ENCODE data around the gene CCDC122.

DNA sequence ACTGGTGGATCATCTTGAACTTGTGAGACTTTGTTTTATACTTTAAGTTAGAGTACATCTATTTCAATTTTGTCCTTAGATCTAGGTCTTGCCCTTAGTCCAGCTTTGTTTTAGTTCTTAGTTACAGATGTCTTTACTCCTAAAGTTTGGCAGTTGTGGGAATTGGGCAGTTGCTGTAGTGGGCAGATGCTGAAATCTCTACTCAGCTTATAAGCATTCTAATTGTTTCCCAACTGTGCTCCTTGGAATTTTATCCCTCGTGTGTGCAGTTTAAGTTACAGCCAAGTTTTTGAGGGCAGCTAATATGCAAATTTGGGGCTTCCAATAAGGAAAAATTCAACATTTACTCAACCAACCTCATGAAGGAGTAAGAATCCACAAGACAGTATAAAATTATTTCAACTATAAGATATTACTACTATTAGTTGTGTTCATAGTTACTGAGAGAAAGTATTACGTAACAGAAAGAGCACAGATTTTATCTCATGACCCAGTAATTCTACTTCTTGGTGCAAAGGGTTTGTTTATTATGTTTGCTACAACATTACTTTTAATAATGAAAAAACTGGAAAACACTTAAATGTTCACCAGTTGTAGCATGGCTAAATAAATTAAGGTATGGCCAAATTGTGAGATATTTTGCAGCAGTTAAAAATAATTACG lies 32.9 kb downstream of the CCDC122 start:
- TF ChIP-seq, protein P1, sequence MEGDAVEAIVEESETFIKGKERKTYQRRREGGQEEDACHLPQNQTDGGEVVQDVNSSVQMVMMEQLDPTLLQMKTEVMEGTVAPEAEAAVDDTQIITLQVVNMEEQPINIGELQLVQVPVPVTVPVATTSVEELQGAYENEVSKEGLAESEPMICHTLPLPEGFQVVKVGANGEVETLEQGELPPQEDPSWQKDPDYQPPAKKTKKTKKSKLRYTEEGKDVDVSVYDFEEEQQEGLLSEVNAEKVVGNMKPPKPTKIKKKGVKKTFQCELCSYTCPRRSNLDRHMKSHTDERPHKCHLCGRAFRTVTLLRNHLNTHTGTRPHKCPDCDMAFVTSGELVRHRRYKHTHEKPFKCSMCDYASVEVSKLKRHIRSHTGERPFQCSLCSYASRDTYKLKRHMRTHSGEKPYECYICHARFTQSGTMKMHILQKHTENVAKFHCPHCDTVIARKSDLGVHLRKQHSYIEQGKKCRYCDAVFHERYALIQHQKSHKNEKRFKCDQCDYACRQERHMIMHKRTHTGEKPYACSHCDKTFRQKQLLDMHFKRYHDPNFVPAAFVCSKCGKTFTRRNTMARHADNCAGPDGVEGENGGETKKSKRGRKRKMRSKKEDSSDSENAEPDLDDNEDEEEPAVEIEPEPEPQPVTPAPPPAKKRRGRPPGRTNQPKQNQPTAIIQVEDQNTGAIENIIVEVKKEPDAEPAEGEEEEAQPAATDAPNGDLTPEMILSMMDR (IDR thresholded peaks at IDR 0.05; ENCODE audit: insufficient read depth, low read depth, low read length), result no peak
- TF ChIP-seq EZH2 (IDR thresholded peaks at IDR 0.05; ENCODE audit: insufficient read depth, low read length), result no peak

Data from astrocyte (in vitro differentiated cells and primary cell).